ENCODE data around the gene EGLN1. TPM values are rescaled to one million over a fixed set of nuclear protein-coding genes. Genes with fewer than 3 reads are reported as not detected.
A peak's percentile ranks its signal among the peaks of the same experiment; 100 is the strongest.

The EGLN1 gene
- total RNA-seq, 2 donors from 2014 or later = 13.8 to 18.5 TPM

- Mint-ChIP-seq H3K4me3 (no peak overlapping the region), H3K27me3 (ENCODE audit: low read depth) (no peaks in the 10 kb centered on the region), H3K4me1 (ENCODE audit: low read depth) (peaks cover 15% of the 10 kb centered on the region), H3K9me3 (no peaks in the 10 kb centered on the region), H3K27ac (peak overlapping the region; percentile 72), H3K36me3 (ENCODE audit: insufficient read depth in 2 of 2) (peaks cover 0 to 3% of the 10 kb centered on the region in 2 donors)
- DNase-seq = no peak
- ATAC-seq (replicated peaks in 1 of 2) = no peak
These were observed 15.0 kb downstream of the EGLN1 start for GRCh38 chr1:231407049-231407448.

GRCh38 chr1:231404318-231404717 lies 17.8 kb downstream of the EGLN1 start:
- peaks cover 0 to 1% of the 10 kb centered on the region in 2 donors for H3K36me3 Mint-ChIP-seq (ENCODE audit: insufficient read depth in 2 of 2)
- no peak for DNase-seq
- no peaks in the 10 kb centered on the region for H3K9me3 Mint-ChIP-seq
- no peak overlapping the region for H3K27ac Mint-ChIP-seq
- H3K4me1 Mint-ChIP-seq (ENCODE audit: low read depth) = peaks cover 9% of the 10 kb centered on the region
- no peak overlapping the region for H3K4me3 Mint-ChIP-seq
- no peaks in the 10 kb centered on the region for H3K27me3 Mint-ChIP-seq (ENCODE audit: low read depth)
- ATAC-seq (replicated peaks in 1 of 2) = no peak

- Mint-ChIP-seq H3K27me3 (ENCODE audit: low read depth) (no peaks in the 10 kb centered on the region), H3K27ac (no peak overlapping the region), H3K9me3 (no peaks in the 10 kb centered on the region), H3K36me3 (ENCODE audit: insufficient read depth in 2 of 2) (peaks cover 0 to 1% of the 10 kb centered on the region in 2 donors), H3K4me3 (no peak overlapping the region), H3K4me1 (ENCODE audit: low read depth) (peaks cover 20% of the 10 kb centered on the region)
- ATAC-seq (replicated peaks in 1 of 2) (no peak), DNase-seq (no peak)
These were observed 20.6 kb downstream of the EGLN1 start for GRCh38 chr1:231401478-231401877.

- DNase-seq = no peak
- H3K4me1 Mint-ChIP-seq (ENCODE audit: low read depth) = peaks cover 27% of the 10 kb centered on the region
- no peak overlapping the region for H3K27ac Mint-ChIP-seq
- peaks cover 0 to 2% of the 10 kb centered on the region in 2 donors for H3K36me3 Mint-ChIP-seq (ENCODE audit: insufficient read depth in 2 of 2)
- no peaks in the 10 kb centered on the region for H3K9me3 Mint-ChIP-seq
- no peak overlapping the region for H3K4me3 Mint-ChIP-seq
- no peaks in the 10 kb centered on the region for H3K27me3 Mint-ChIP-seq (ENCODE audit: low read depth)
- ATAC-seq (replicated peaks in 1 of 2) = no peak
These were observed 24.0 kb downstream of the EGLN1 start for GRCh38 chr1:231397886-231398671.

GRCh38 chr1:231396643-231397042 lies 25.4 kb downstream of the EGLN1 start:
- peaks cover 0 to 2% of the 10 kb centered on the region in 2 donors for H3K36me3 Mint-ChIP-seq (ENCODE audit: insufficient read depth in 2 of 2)
- H3K4me3 Mint-ChIP-seq = no peak overlapping the region
- DNase-seq = no peak
- no peak for ATAC-seq (replicated peaks in 1 of 2)
- no peaks in the 10 kb centered on the region for H3K9me3 Mint-ChIP-seq
- H3K27me3 Mint-ChIP-seq (ENCODE audit: low read depth) = no peaks in the 10 kb centered on the region
- H3K27ac Mint-ChIP-seq = no peak overlapping the region
- H3K4me1 Mint-ChIP-seq (ENCODE audit: low read depth) = peaks cover 27% of the 10 kb centered on the region

GRCh38 chr1:231395998-231396390 lies 26.1 kb downstream of the EGLN1 start:
- DNase-seq (no peak), ATAC-seq (replicated peaks in 1 of 2) (no peak)
- Mint-ChIP-seq H3K4me3 (no peak overlapping the region), H3K36me3 (ENCODE audit: insufficient read depth in 2 of 2) (peaks cover 0 to 2% of the 10 kb centered on the region in 2 donors), H3K27ac (no peak overlapping the region), H3K27me3 (ENCODE audit: low read depth) (no peaks in the 10 kb centered on the region), H3K4me1 (ENCODE audit: low read depth) (peaks cover 31% of the 10 kb centered on the region), H3K9me3 (no peaks in the 10 kb centered on the region)

GRCh38 chr1:231395076-231395997 lies 26.8 kb downstream of the EGLN1 start:
- Mint-ChIP-seq H3K27me3 (ENCODE audit: low read depth) (no peaks in the 10 kb centered on the region), H3K9me3 (no peaks in the 10 kb centered on the region), H3K4me1 (ENCODE audit: low read depth) (peaks cover 38% of the 10 kb centered on the region), H3K4me3 (no peak overlapping the region), H3K27ac (no peak overlapping the region), H3K36me3 (ENCODE audit: insufficient read depth in 2 of 2) (peaks cover 0 to 2% of the 10 kb centered on the region in 2 donors)
- ATAC-seq (replicated peaks in 1 of 2) (no peak), DNase-seq (no peak)

GRCh38 chr1:231393668-231394067 lies 28.4 kb downstream of the EGLN1 start:
- H3K27ac Mint-ChIP-seq = peak overlapping the region; percentile 25
- H3K4me1 Mint-ChIP-seq (ENCODE audit: low read depth) = peaks cover 50% of the 10 kb centered on the region
- no peak overlapping the region for H3K4me3 Mint-ChIP-seq
- ATAC-seq (replicated peaks in 1 of 2) (no peak), DNase-seq (no peak)
- H3K9me3 Mint-ChIP-seq = no peaks in the 10 kb centered on the region
- H3K27me3 Mint-ChIP-seq (ENCODE audit: low read depth) = no peaks in the 10 kb centered on the region
- H3K36me3 Mint-ChIP-seq (ENCODE audit: insufficient read depth in 2 of 2) = peaks cover 0 to 2% of the 10 kb centered on the region in 2 donors

GRCh38 chr1:231392389-231393131 lies 29.5 kb downstream of the EGLN1 start:
- peaks cover 58% of the 10 kb centered on the region for H3K4me1 Mint-ChIP-seq (ENCODE audit: low read depth)
- H3K4me3 Mint-ChIP-seq = no peak overlapping the region
- no peaks in the 10 kb centered on the region for H3K9me3 Mint-ChIP-seq
- no peaks in the 10 kb centered on the region for H3K27me3 Mint-ChIP-seq (ENCODE audit: low read depth)
- no peak overlapping the region for H3K27ac Mint-ChIP-seq
- ATAC-seq (replicated peaks in 1 of 2) = no peak
- H3K36me3 Mint-ChIP-seq (ENCODE audit: insufficient read depth in 2 of 2) = peaks cover 2 to 4% of the 10 kb centered on the region in 2 donors
- no peak for DNase-seq

- H3K9me3 Mint-ChIP-seq = no peaks in the 10 kb centered on the region
- H3K4me3 Mint-ChIP-seq = peak overlapping the region; percentile 45 to 50
- peaks cover 2 to 4% of the 10 kb centered on the region in 2 donors for H3K36me3 Mint-ChIP-seq (ENCODE audit: insufficient read depth in 2 of 2)
- ATAC-seq (replicated peaks in 1 of 2) = peak; percentile 59 to 65
- no peaks in the 10 kb centered on the region for H3K27me3 Mint-ChIP-seq (ENCODE audit: low read depth)
- H3K4me1 Mint-ChIP-seq (ENCODE audit: low read depth) = peaks cover 44% of the 10 kb centered on the region
- peak overlapping the region; percentile 62 for H3K27ac Mint-ChIP-seq
- DNase-seq = peak in 1 of 2 donors; percentile 21
These were observed 32.0 kb downstream of the EGLN1 start for GRCh38 chr1:231390071-231390470.

GRCh38 chr1:231387770-231388669 lies 34.1 kb downstream of the EGLN1 start:
- peaks cover 0 to 4% of the 10 kb centered on the region in 2 donors for H3K36me3 Mint-ChIP-seq (ENCODE audit: insufficient read depth in 2 of 2)
- DNase-seq = no peak
- peak; percentile 75 to 80 for ATAC-seq (replicated peaks in 1 of 2)
- peak overlapping the region; percentile 94 for H3K27ac Mint-ChIP-seq
- H3K4me1 Mint-ChIP-seq (ENCODE audit: low read depth) = peaks cover 41% of the 10 kb centered on the region
- peak overlapping the region; percentile 50 to 76 for H3K4me3 Mint-ChIP-seq
- no peaks in the 10 kb centered on the region for H3K27me3 Mint-ChIP-seq (ENCODE audit: low read depth)
- no peaks in the 10 kb centered on the region for H3K9me3 Mint-ChIP-seq

GRCh38 chr1:231386466-231386865 lies 35.6 kb downstream of the EGLN1 start:
- H3K36me3 Mint-ChIP-seq (ENCODE audit: insufficient read depth in 2 of 2) = peaks cover 0 to 4% of the 10 kb centered on the region in 2 donors
- H3K4me3 Mint-ChIP-seq = no peak overlapping the region
- H3K27me3 Mint-ChIP-seq (ENCODE audit: low read depth) = no peaks in the 10 kb centered on the region
- peaks cover 41% of the 10 kb centered on the region for H3K4me1 Mint-ChIP-seq (ENCODE audit: low read depth)
- no peaks in the 10 kb centered on the region for H3K9me3 Mint-ChIP-seq
- ATAC-seq (replicated peaks in 1 of 2) (no peak), DNase-seq (no peak)
- H3K27ac Mint-ChIP-seq = no peak overlapping the region

Data from activated T-cell treated with anti-CD3 and anti-CD28 coated beads, Interleukin-2, amount 50 U/mL, for 72 hours (primary cell).